GM12801 (cell line): ENCODE results near the gene HBS1L.

Experiments used
- TF ChIP-seq, protein P1 (sequence below): IDR thresholded peaks from one replicate; pipeline ENCODE4 v1.5.1; 2011; ENCODE audit warnings: control low read depth; ENCODE audit not compliant: insufficient read length; ENCODE audit errors: extremely low read depth

HBS1L gene

DNA sequence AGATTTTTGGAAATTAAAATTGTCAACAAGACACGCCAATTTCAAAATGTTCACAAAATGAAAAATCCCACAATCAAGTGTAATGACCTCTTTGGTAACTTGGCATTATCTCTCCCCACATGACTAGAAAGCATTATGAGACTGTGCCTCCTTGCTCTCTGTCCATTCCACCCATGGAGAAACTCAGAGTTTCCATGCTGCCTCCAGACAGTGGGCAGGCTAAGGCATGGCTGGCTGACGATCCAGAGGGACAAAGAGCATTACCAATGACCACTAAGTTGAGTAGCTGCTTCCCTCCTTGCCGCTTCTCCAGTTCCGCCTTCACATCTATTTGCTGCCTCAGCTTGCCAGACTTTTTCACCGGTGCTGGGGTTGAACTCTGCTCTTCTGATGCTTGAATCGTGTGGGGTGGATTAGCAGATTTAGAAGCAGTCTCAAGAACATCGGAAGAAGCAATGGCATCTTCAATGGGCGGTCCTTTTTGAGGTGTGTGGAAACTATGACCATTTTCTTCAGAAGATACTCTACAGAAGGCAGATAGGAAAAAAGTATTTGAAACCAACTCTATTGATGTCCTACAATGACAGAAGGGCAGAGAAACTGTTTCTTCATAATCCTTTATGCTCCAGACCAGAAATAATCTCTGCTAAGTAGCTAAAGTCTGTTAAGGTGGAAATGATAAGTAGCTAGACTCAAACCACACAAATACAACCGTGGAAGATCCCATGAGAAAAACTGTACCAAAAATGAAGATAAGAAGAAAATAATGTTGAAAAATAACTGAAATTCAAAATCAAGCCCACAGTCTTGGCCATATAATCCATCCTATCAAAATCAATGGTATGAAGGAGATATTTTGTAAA is 57.3 kb downstream of the HBS1L start:
- TF ChIP-seq, protein P1, sequence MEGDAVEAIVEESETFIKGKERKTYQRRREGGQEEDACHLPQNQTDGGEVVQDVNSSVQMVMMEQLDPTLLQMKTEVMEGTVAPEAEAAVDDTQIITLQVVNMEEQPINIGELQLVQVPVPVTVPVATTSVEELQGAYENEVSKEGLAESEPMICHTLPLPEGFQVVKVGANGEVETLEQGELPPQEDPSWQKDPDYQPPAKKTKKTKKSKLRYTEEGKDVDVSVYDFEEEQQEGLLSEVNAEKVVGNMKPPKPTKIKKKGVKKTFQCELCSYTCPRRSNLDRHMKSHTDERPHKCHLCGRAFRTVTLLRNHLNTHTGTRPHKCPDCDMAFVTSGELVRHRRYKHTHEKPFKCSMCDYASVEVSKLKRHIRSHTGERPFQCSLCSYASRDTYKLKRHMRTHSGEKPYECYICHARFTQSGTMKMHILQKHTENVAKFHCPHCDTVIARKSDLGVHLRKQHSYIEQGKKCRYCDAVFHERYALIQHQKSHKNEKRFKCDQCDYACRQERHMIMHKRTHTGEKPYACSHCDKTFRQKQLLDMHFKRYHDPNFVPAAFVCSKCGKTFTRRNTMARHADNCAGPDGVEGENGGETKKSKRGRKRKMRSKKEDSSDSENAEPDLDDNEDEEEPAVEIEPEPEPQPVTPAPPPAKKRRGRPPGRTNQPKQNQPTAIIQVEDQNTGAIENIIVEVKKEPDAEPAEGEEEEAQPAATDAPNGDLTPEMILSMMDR, result no peak

DNA sequence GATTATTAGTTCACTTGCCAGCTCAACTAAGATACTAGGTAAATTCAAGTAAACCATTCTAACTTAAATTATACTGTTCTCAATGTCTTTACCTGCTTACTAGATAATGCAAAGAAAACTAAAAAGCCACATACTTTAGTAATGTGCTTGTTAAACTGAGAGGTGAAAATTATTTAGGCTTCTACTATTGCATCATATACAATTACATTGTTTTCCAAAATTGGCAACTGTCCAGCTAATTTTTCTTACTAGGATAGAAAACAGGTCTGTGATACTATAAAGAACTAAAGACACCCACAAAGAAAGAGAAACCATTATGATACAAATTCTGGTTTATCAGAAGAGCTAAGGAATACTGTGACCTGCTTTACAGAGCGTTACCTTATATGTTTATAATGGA is 59.1 kb downstream of the HBS1L start:
- TF ChIP-seq, protein P1, result no peak

DNA sequence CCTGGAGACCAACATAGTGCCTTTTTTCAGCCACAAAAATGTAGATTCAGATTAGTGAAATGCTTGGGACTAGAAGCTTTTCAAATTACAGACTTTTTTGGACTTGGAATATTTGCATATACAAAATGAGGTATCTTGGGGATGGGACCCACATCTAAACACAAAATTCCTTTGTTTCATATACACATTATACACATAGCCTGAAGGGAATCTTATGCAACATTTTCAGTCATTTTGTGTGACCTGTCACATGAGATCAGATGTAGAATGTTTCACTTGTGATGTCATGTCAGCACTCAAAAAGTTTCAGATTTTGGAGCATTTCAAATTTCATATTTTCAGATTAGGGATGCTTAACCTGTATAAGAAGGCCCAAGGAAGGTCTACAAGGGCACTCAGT is 60.2 kb downstream of the HBS1L start:
- TF ChIP-seq, protein P1, result no peak

DNA sequence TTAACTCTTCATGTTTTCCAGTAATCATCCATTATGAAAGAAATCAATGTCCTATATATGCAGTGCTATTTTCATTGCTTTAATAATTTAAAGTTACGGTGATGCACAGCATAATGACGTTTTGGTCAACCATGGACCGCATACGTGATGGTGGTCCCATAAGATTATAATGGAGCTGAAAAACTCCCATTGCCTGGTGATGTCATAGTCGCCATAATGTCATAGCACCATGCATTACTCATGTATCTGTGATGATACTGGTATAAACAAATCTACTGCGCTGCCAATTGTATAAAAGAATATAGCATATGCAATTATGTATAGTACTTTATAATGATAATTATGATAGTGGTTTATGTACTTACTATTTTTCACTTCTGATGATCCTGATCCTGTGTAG is 62.5 kb downstream of the HBS1L start:
- TF ChIP-seq, protein P1, result no peak

DNA sequence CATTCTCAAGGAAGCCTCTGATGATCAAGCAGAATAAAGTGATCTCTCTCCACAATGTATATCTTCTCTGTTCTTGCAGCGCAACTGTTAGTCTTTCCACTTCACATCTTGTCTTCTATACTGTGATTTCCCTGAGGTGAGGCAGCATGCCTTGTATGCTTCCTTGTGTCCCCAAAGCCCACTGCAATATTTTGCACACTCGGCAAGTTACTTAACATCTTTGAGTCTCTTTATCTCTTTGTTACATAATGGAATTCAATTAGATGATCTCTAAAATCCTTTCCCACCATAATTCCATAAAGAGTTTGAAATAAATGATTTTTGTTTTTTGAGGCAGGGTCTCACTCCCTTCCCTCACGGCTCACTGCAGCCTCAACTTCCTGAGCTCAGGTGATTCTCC is 64.4 kb downstream of the HBS1L start:
- TF ChIP-seq, protein P1, result no peak

DNA sequence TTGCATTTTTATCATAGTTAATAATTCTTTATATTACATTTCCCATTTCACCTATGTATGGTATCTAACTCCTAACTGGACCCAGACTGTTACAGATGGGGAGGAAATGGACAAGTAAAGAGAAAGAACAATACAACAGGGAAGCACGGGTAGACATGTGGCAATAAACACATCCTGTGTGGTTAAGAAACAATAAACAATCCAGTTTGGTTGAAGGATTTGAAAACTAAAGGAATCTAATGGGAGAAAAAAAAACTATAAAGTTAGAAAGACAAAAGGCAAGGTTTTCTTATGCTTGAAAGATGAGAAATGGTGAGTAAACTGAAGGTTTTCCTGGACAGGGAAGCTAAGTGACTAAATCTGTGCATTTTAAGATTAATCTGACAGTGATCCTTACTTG is 69.8 kb downstream of the HBS1L start:
- TF ChIP-seq, protein P1, result no peak

DNA sequence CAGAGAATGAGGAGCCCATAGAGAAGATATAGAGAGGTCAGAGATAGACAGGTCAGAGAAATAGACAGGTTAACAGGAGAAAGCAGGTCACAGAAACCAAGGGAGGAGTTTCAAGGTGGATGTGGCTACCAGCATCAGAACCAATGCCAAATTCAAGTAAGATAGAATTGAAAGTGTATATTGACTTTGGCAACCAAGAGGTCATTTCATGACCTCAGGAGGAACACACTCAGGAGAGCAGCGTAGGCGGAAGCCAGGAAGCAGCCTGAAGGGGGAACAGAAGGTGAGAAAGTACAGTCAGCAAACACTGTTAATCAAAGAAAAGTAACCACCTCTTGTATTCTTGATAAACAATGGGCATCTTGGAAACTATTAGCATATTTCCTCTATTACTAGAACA is 70.8 kb downstream of the HBS1L start:
- TF ChIP-seq, protein P1, result no peak
